ENCODE results near the gene KRT28.

The KRT28 gene

GRCh38 chr17:40782450-40782849 lies 17.3 kb downstream of the KRT28 start, which contains the start of gene KRT27:
KRT27 (minus strand) TSS chr17:40782550; CDS start chr17:40782493, 57 bp downstream.
- H3K27ac ChIP-seq (ENCODE audit: low read depth, low read length) = no peak within 1 kb of the TSS
- H3K27me3 ChIP-seq (ENCODE audit: insufficient read depth, low read length, poor library complexity) = no peaks in the 10 kb centered on the region
- H3K4me3 ChIP-seq (ENCODE audit: low read length) = no peak within 1 kb of the TSS
- no CpG with 5 or more reads among the region's 4 CpGs for WGBS (ENCODE audit: extremely low coverage, insufficient coverage, low lambda C conversion rate)
- H3K4me2 ChIP-seq (ENCODE audit: low read length) = no peak within 1 kb of the TSS
- H4K5ac ChIP-seq (ENCODE audit: low read length) = no peak within 1 kb of the TSS
- no peak within 1 kb of the TSS for H2AK5ac ChIP-seq (ENCODE audit: low read length)
- H2BK120ac ChIP-seq (ENCODE audit: low read depth, low read length) = no peak within 1 kb of the TSS
- no peak within 1 kb of the TSS for H3K56ac ChIP-seq (ENCODE audit: low read length)
- H2BK15ac ChIP-seq (replicated peaks; ENCODE audit: low read depth) = no peak within 1 kb of the TSS
- no peaks in the 10 kb centered on the region for H3K36me3 ChIP-seq (ENCODE audit: control insufficient read depth, insufficient read depth, low read length)
- no peak for DNase-seq
- H3K4ac ChIP-seq (ENCODE audit: low read depth, low read length) = no peak within 1 kb of the TSS
- no peaks in the 10 kb centered on the region for H3K79me1 ChIP-seq (ENCODE audit: low read length)
- H3K23ac ChIP-seq (ENCODE audit: low read length) = no peak within 1 kb of the TSS
- no peak within 1 kb of the TSS for H4K8ac ChIP-seq (ENCODE audit: low read depth, low read length)
- no peak within 1 kb of the TSS for H3K9ac ChIP-seq (ENCODE audit: low read length)
- no peak within 1 kb of the TSS for H2BK5ac ChIP-seq (ENCODE audit: low read length)
- no peaks in the 10 kb centered on the region for H3K4me1 ChIP-seq (ENCODE audit: control insufficient read depth, low read depth, low read length)
- H3K18ac ChIP-seq (ENCODE audit: low read length) = no peak within 1 kb of the TSS
- no peaks in the 10 kb centered on the region for H3K79me2 ChIP-seq (ENCODE audit: control insufficient read depth, insufficient read depth, low read length)

GRCh38 chr17:40779181-40779909 lies 20.4 kb downstream of the KRT28 start:
- Histone ChIP-seq H3K4me2 (ENCODE audit: low read length) (no peak overlapping the region), H3K4me3 (ENCODE audit: low read length) (no peak overlapping the region), H2BK120ac (ENCODE audit: low read depth, low read length) (no peak overlapping the region)

GRCh38 chr17:40778461-40778860 lies 21.3 kb downstream of the KRT28 start:
- Histone ChIP-seq H3K4me2 (ENCODE audit: low read length) (no peak overlapping the region), H3K4me1 (ENCODE audit: control insufficient read depth, low read depth, low read length) (no peaks in the 10 kb centered on the region), H3K36me3 (ENCODE audit: control insufficient read depth, insufficient read depth, low read length) (no peaks in the 10 kb centered on the region), H2BK5ac (ENCODE audit: low read length) (no peak overlapping the region), H2BK120ac (ENCODE audit: low read depth, low read length) (no peak overlapping the region), H3K79me1 (ENCODE audit: low read length) (no peaks in the 10 kb centered on the region), H4K5ac (ENCODE audit: low read length) (no peak overlapping the region), H2BK15ac (replicated peaks; ENCODE audit: low read depth) (no peak overlapping the region), H3K9ac (ENCODE audit: low read length) (no peak overlapping the region), H2AK5ac (ENCODE audit: low read length) (no peak overlapping the region), H3K56ac (ENCODE audit: low read length) (no peak overlapping the region), H4K8ac (ENCODE audit: low read depth, low read length) (no peak overlapping the region), H3K4ac (ENCODE audit: low read depth, low read length) (no peak overlapping the region), H3K79me2 (ENCODE audit: control insufficient read depth, insufficient read depth, low read length) (no peaks in the 10 kb centered on the region), H3K27me3 (ENCODE audit: insufficient read depth, low read length, poor library complexity) (no peaks in the 10 kb centered on the region), H3K18ac (ENCODE audit: low read length) (no peak overlapping the region), H3K27ac (ENCODE audit: low read depth, low read length) (no peak overlapping the region), H3K4me3 (ENCODE audit: low read length) (no peak overlapping the region), H3K23ac (ENCODE audit: low read length) (no peak overlapping the region)
- no CpG with 5 or more reads among the region's 5 CpGs for WGBS (ENCODE audit: extremely low coverage, insufficient coverage, low lambda C conversion rate)
- no peak for DNase-seq

More at GRCh38 chr17:40779181-40779909, 20.4 kb downstream of the KRT28 start:
- H2BK15ac ChIP-seq (replicated peaks; ENCODE audit: low read depth) = no peak overlapping the region
- H3K27ac ChIP-seq (ENCODE audit: low read depth, low read length) = no peak overlapping the region
- no peak overlapping the region for H2AK5ac ChIP-seq (ENCODE audit: low read length)
- H3K79me1 ChIP-seq (ENCODE audit: low read length) = no peaks in the 10 kb centered on the region
- H3K56ac ChIP-seq (ENCODE audit: low read length) = no peak overlapping the region
- no peak overlapping the region for H3K4ac ChIP-seq (ENCODE audit: low read depth, low read length)
- H3K4me1 ChIP-seq (ENCODE audit: control insufficient read depth, low read depth, low read length) = no peaks in the 10 kb centered on the region
- WGBS (ENCODE audit: extremely low coverage, insufficient coverage, low lambda C conversion rate) = no CpG with 5 or more reads among the region's 37 CpGs
- no peak for DNase-seq
- no peak overlapping the region for H3K9ac ChIP-seq (ENCODE audit: low read length)
- no peak overlapping the region for H3K23ac ChIP-seq (ENCODE audit: low read length)
- no peak overlapping the region for H2BK5ac ChIP-seq (ENCODE audit: low read length)
- no peak overlapping the region for H4K8ac ChIP-seq (ENCODE audit: low read depth, low read length)
- no peaks in the 10 kb centered on the region for H3K79me2 ChIP-seq (ENCODE audit: control insufficient read depth, insufficient read depth, low read length)
- H3K36me3 ChIP-seq (ENCODE audit: control insufficient read depth, insufficient read depth, low read length) = no peaks in the 10 kb centered on the region
- H3K27me3 ChIP-seq (ENCODE audit: insufficient read depth, low read length, poor library complexity) = no peaks in the 10 kb centered on the region
- no peak overlapping the region for H4K5ac ChIP-seq (ENCODE audit: low read length)
- H3K18ac ChIP-seq (ENCODE audit: low read length) = no peak overlapping the region

- no peak overlapping the region for H2BK5ac ChIP-seq (ENCODE audit: low read length)
- no peaks in the 10 kb centered on the region for H3K36me3 ChIP-seq (ENCODE audit: control insufficient read depth, insufficient read depth, low read length)
- no peak overlapping the region for H2BK15ac ChIP-seq (replicated peaks; ENCODE audit: low read depth)
- H3K23ac ChIP-seq (ENCODE audit: low read length) = no peak overlapping the region
- H3K9ac ChIP-seq (ENCODE audit: low read length) = no peak overlapping the region
- H3K56ac ChIP-seq (ENCODE audit: low read length) = no peak overlapping the region
- no peaks in the 10 kb centered on the region for H3K4me1 ChIP-seq (ENCODE audit: control insufficient read depth, low read depth, low read length)
- H3K4me2 ChIP-seq (ENCODE audit: low read length) = no peak overlapping the region
- no peak overlapping the region for H4K5ac ChIP-seq (ENCODE audit: low read length)
- H3K79me1 ChIP-seq (ENCODE audit: low read length) = no peaks in the 10 kb centered on the region
- no peak overlapping the region for H3K4ac ChIP-seq (ENCODE audit: low read depth, low read length)
- H2BK120ac ChIP-seq (ENCODE audit: low read depth, low read length) = no peak overlapping the region
- no peaks in the 10 kb centered on the region for H3K79me2 ChIP-seq (ENCODE audit: control insufficient read depth, insufficient read depth, low read length)
- H3K18ac ChIP-seq (ENCODE audit: low read length) = no peak overlapping the region
- no peak overlapping the region for H3K27ac ChIP-seq (ENCODE audit: low read depth, low read length)
- WGBS (ENCODE audit: extremely low coverage, insufficient coverage, low lambda C conversion rate) = no CpG with 5 or more reads among the region's 3 CpGs
- DNase-seq = no peak
- no peaks in the 10 kb centered on the region for H3K27me3 ChIP-seq (ENCODE audit: insufficient read depth, low read length, poor library complexity)
- no peak overlapping the region for H3K4me3 ChIP-seq (ENCODE audit: low read length)
- no peak overlapping the region for H4K8ac ChIP-seq (ENCODE audit: low read depth, low read length)
- H2AK5ac ChIP-seq (ENCODE audit: low read length) = no peak overlapping the region
These were observed 21.8 kb downstream of the KRT28 start for GRCh38 chr17:40777971-40778370.

GRCh38 chr17:40777459-40777858 lies 22.3 kb downstream of the KRT28 start:
- H3K27me3 ChIP-seq (ENCODE audit: insufficient read depth, low read length, poor library complexity) = no peaks in the 10 kb centered on the region
- H3K36me3 ChIP-seq (ENCODE audit: control insufficient read depth, insufficient read depth, low read length) = no peaks in the 10 kb centered on the region
- H3K79me1 ChIP-seq (ENCODE audit: low read length) = no peaks in the 10 kb centered on the region
- H3K18ac ChIP-seq (ENCODE audit: low read length) = no peak overlapping the region
- no peak for DNase-seq
- WGBS (ENCODE audit: extremely low coverage, insufficient coverage, low lambda C conversion rate) = no CpG with 5 or more reads among the region's 7 CpGs
- H4K8ac ChIP-seq (ENCODE audit: low read depth, low read length) = no peak overlapping the region
- H2BK15ac ChIP-seq (replicated peaks; ENCODE audit: low read depth) = no peak overlapping the region
- H3K56ac ChIP-seq (ENCODE audit: low read length) = no peak overlapping the region
- no peak overlapping the region for H3K9ac ChIP-seq (ENCODE audit: low read length)
- no peak overlapping the region for H2AK5ac ChIP-seq (ENCODE audit: low read length)
- no peaks in the 10 kb centered on the region for H3K4me1 ChIP-seq (ENCODE audit: control insufficient read depth, low read depth, low read length)
- H3K23ac ChIP-seq (ENCODE audit: low read length) = no peak overlapping the region
- H2BK5ac ChIP-seq (ENCODE audit: low read length) = no peak overlapping the region
- H4K5ac ChIP-seq (ENCODE audit: low read length) = no peak overlapping the region
- no peaks in the 10 kb centered on the region for H3K79me2 ChIP-seq (ENCODE audit: control insufficient read depth, insufficient read depth, low read length)
- H3K27ac ChIP-seq (ENCODE audit: low read depth, low read length) = no peak overlapping the region
- no peak overlapping the region for H2BK120ac ChIP-seq (ENCODE audit: low read depth, low read length)
- no peak overlapping the region for H3K4me3 ChIP-seq (ENCODE audit: low read length)
- H3K4me2 ChIP-seq (ENCODE audit: low read length) = no peak overlapping the region
- no peak overlapping the region for H3K4ac ChIP-seq (ENCODE audit: low read depth, low read length)

GRCh38 chr17:40775945-40776344 lies 23.8 kb downstream of the KRT28 start:
- Histone ChIP-seq H3K4me1 (ENCODE audit: control insufficient read depth, low read depth, low read length) (no peaks in the 10 kb centered on the region), H4K5ac (ENCODE audit: low read length) (no peak overlapping the region), H3K18ac (ENCODE audit: low read length) (no peak overlapping the region), H3K36me3 (ENCODE audit: control insufficient read depth, insufficient read depth, low read length) (no peaks in the 10 kb centered on the region), H3K4me3 (ENCODE audit: low read length) (no peak overlapping the region), H3K27ac (ENCODE audit: low read depth, low read length) (no peak overlapping the region), H3K79me1 (ENCODE audit: low read length) (no peaks in the 10 kb centered on the region), H2BK5ac (ENCODE audit: low read length) (no peak overlapping the region), H3K23ac (ENCODE audit: low read length) (no peak overlapping the region), H2BK120ac (ENCODE audit: low read depth, low read length) (no peak overlapping the region), H3K4me2 (ENCODE audit: low read length) (no peak overlapping the region), H2BK15ac (replicated peaks; ENCODE audit: low read depth) (no peak overlapping the region), H3K56ac (ENCODE audit: low read length) (no peak overlapping the region), H3K4ac (ENCODE audit: low read depth, low read length) (no peak overlapping the region), H4K8ac (ENCODE audit: low read depth, low read length) (no peak overlapping the region), H3K79me2 (ENCODE audit: control insufficient read depth, insufficient read depth, low read length) (no peaks in the 10 kb centered on the region), H2AK5ac (ENCODE audit: low read length) (no peak overlapping the region), H3K9ac (ENCODE audit: low read length) (no peak overlapping the region), H3K27me3 (ENCODE audit: insufficient read depth, low read length, poor library complexity) (no peaks in the 10 kb centered on the region)
- DNase-seq = no peak
- 100% methylated on average over 2 of the region's 4 CpGs for WGBS (ENCODE audit: extremely low coverage, insufficient coverage, low lambda C conversion rate)
